HFFc6 (cell line): Measurements from ENCODE around the gene GLRX5. TPM values are rescaled to one million over a fixed set of nuclear protein-coding genes. Genes with fewer than 3 reads are reported as not detected.

Experiments
- DNase-seq: peaks from one replicate; pipeline ENCODE4 v3.0.0-alpha.2; 2018
- H3K27ac Mint-ChIP-seq: 2 replicates; pipeline ENCODE4 v1.8.0; 2020; ENCODE audit warnings: mild to moderate bottlenecking, mixed read lengths
- H3K27me3 Mint-ChIP-seq: 2 replicates; pipeline ENCODE4 v1.8.0; 2021; ENCODE audit warnings: mild to moderate bottlenecking, moderate library complexity, mixed read lengths; ENCODE audit not compliant: insufficient read depth
- H3K36me3 Mint-ChIP-seq: 2 replicates; pipeline ENCODE4 v1.8.0; 2021; ENCODE audit warnings: low read depth, mixed read lengths
- H3K4me1 Mint-ChIP-seq: 2 replicates; pipeline ENCODE4 v1.8.0; 2020; ENCODE audit warnings: low read depth, mixed read lengths
- H3K4me3 Mint-ChIP-seq: 2 replicates; pipeline ENCODE4 v1.8.0; 2020; ENCODE audit warnings: mild to moderate bottlenecking, moderate library complexity, mixed read lengths
- H3K9me3 Mint-ChIP-seq: 2 replicates; pipeline ENCODE4 v1.8.0; 2020; ENCODE audit warnings: mild to moderate bottlenecking, mixed read lengths
- CTCF ChIP-seq: fragments of 200-600 bp; sonication (generic); IDR thresholded peaks from 2 replicates; pipeline ENCODE4 v1.5.0; 2021; ENCODE audit warnings: antibody characterized with exemption, mild to moderate bottlenecking
- total RNA-seq, 6 experiments: library from RNA; stranded (reverse); fragmentation: NEBNext Ultra II Directional; extraction: Animal tissue kit (Norgen Biotek cat#: 25700); gene quantifications; 2 replicates in 1 of 6; 3 replicates in 5 of 6; pipeline ENCODE4 v1.2.3, GENCODE V29; 2021

Gene GLRX5
- total RNA-seq, 6 experiments from 2014 or later, result 38.7 to 47.2 (median 43.8) TPM

GRCh38 chr14:95499354-95499750 is 35.5 kb upstream of the GLRX5 start:
- Mint-ChIP-seq H3K4me1 (peaks cover 79% of the 10 kb centered on the region), H3K36me3 (peaks cover 5% of the 10 kb centered on the region), H3K4me3 (no peak overlapping the region), H3K27me3 (no peaks in the 10 kb centered on the region; the same call in 1 of the 2 replicates), H3K27ac (peak overlapping the region; percentile 54; the same call in 1 of the 2 replicates), H3K9me3 (no peaks in the 10 kb centered on the region)
- DNase-seq, result no peak
- no peak for TF ChIP-seq CTCF

- Mint-ChIP-seq H3K9me3 (no peaks in the 10 kb centered on the region), H3K36me3 (peaks cover 5% of the 10 kb centered on the region; the same call in 1 of the 2 replicates), H3K4me1 (peaks cover 87% of the 10 kb centered on the region), H3K27ac (peak overlapping the region; percentile 91), H3K27me3 (no peaks in the 10 kb centered on the region; the same call in 1 of the 2 replicates), H3K4me3 (no peak overlapping the region)
- TF ChIP-seq CTCF, result no peak
- DNase-seq, result no peak
Observed at GRCh38 chr14:95500201-95500681, 34.6 kb upstream of the GLRX5 start.

- peak overlapping the region; percentile 91 for H3K27ac Mint-ChIP-seq
- peaks cover 5% of the 10 kb centered on the region; the same call in 1 of the 2 replicates for H3K36me3 Mint-ChIP-seq
- no peaks in the 10 kb centered on the region; the same call in 1 of the 2 replicates for H3K27me3 Mint-ChIP-seq
- H3K4me3 Mint-ChIP-seq, result peak overlapping the region; percentile 66
- H3K9me3 Mint-ChIP-seq, result no peaks in the 10 kb centered on the region
- no peak for TF ChIP-seq CTCF
- H3K4me1 Mint-ChIP-seq, result peaks cover 87% of the 10 kb centered on the region
- peak; percentile 88 for DNase-seq
Observed at GRCh38 chr14:95500772-95501401, 34.0 kb upstream of the GLRX5 start.

- Mint-ChIP-seq H3K27me3 (no peaks in the 10 kb centered on the region; the same call in 1 of the 2 replicates), H3K9me3 (no peaks in the 10 kb centered on the region), H3K36me3 (peaks cover 8% of the 10 kb centered on the region; the same call in 1 of the 2 replicates), H3K4me3 (no peak overlapping the region; the same call in 1 of the 2 replicates), H3K4me1 (peaks cover 87% of the 10 kb centered on the region), H3K27ac (peak overlapping the region; percentile 25)
- TF ChIP-seq CTCF, result no peak
- DNase-seq, result no peak
Observed at GRCh38 chr14:95502381-95502950, 32.4 kb upstream of the GLRX5 start.

- Mint-ChIP-seq H3K4me1 (peaks cover 90% of the 10 kb centered on the region), H3K4me3 (no peak overlapping the region), H3K27me3 (no peaks in the 10 kb centered on the region; the same call in 1 of the 2 replicates), H3K9me3 (no peaks in the 10 kb centered on the region), H3K27ac (peak overlapping the region; percentile 84; the same call in 1 of the 2 replicates), H3K36me3 (peaks cover 14% of the 10 kb centered on the region; the same call in 1 of the 2 replicates)
- no peak for TF ChIP-seq CTCF
- DNase-seq, result no peak
Observed at GRCh38 chr14:95503365-95504134, 31.3 kb upstream of the GLRX5 start.
